Mesothelial cell of epicardium (in vitro differentiated cells): ENCODE results near the gene MMP17. TPM values are rescaled to one million over a fixed set of nuclear protein-coding genes. Genes with fewer than 3 reads are reported as not detected.

Source experiments
- DNase-seq, 2 experiments: peaks; one replicate each; pipeline ENCODE4 v3.0.0; 2021; ENCODE audit warnings: low spot score in 2 of 2; ENCODE audit not compliant: unreplicated experiment in 2 of 2
- H3K27ac Mint-ChIP-seq: 2 replicates; pipeline ENCODE4 v1.8.0; 2021; ENCODE audit warnings: mixed read lengths
- H3K27me3 Mint-ChIP-seq: 2 replicates; pipeline ENCODE4 v1.8.0; 2021; ENCODE audit warnings: low read depth, mixed read lengths
- H3K36me3 Mint-ChIP-seq: 2 replicates; pipeline ENCODE4 v1.8.0; 2021; ENCODE audit warnings: mixed read lengths
- H3K4me1 Mint-ChIP-seq: 2 replicates; pipeline ENCODE4 v1.8.0; 2021; ENCODE audit warnings: mixed read lengths
- H3K4me3 Mint-ChIP-seq: 2 replicates; pipeline ENCODE4 v1.8.0; 2021; ENCODE audit warnings: mild to moderate bottlenecking, moderate library complexity, mixed read lengths
- H3K9me3 Mint-ChIP-seq: 2 replicates; pipeline ENCODE4 v1.8.0; 2021; ENCODE audit warnings: mixed read lengths
- CTCF ChIP-seq: fragments of 200-600 bp; sonication (generic); IDR thresholded peaks from one replicate; pipeline ENCODE4 v1.5.0; 2021; ENCODE audit warnings: antibody characterized with exemption; ENCODE audit not compliant: unreplicated experiment
- total RNA-seq: library from RNA; stranded (reverse); gene quantifications from 3 replicates; pipeline ENCODE4 v1.2.1, GENCODE V29; 2021

MMP17 gene
- total RNA-seq, 1 donor from 2014 or later = 1.8 TPM

- Mint-ChIP-seq H3K36me3 (no peaks in the 10 kb centered on the region), H3K27ac (peak overlapping the region; percentile 65), H3K27me3 (peaks cover 6% of the 10 kb centered on the region), H3K4me1 (peaks cover 11% of the 10 kb centered on the region), H3K4me3 (peak overlapping the region; percentile 46), H3K9me3 (no peaks in the 10 kb centered on the region)
- DNase-seq = no peak
- no peak for TF ChIP-seq CTCF
These were observed 65.6 kb downstream of the MMP17 start for GRCh38 chr12:131893605-131894312.

- Mint-ChIP-seq H3K36me3 (no peaks in the 10 kb centered on the region), H3K27ac (peak within 1 kb of the TSS; percentile 86), H3K27me3 (peaks cover 3% of the 10 kb centered on the region), H3K4me1 (peaks cover 9% of the 10 kb centered on the region), H3K9me3 (no peaks in the 10 kb centered on the region), H3K4me3 (peak within 1 kb of the TSS; percentile 81)
- TF ChIP-seq CTCF = no peak
- peak; percentile 93 to 95 for DNase-seq
These were observed 66.2 kb downstream of the MMP17 start, which contains the start of gene ULK1 for GRCh38 chr12:131894313-131894860. TSS of gene ULK1 (plus strand) at chr12:131894622. CDS start at chr12:131895002, 380 bp downstream.

- H3K27me3 Mint-ChIP-seq = no peaks in the 10 kb centered on the region
- no peak for TF ChIP-seq CTCF
- DNase-seq = no peak
- H3K27ac Mint-ChIP-seq = peak overlapping the region; percentile 86
- no peaks in the 10 kb centered on the region for H3K9me3 Mint-ChIP-seq
- H3K36me3 Mint-ChIP-seq = no peaks in the 10 kb centered on the region
- H3K4me3 Mint-ChIP-seq = peak overlapping the region; percentile 81
- peaks cover 5% of the 10 kb centered on the region for H3K4me1 Mint-ChIP-seq
These were observed 66.9 kb downstream of the MMP17 start for GRCh38 chr12:131894981-131895639.

GRCh38 chr12:131895640-131896079 lies 67.5 kb downstream of the MMP17 start:
- Mint-ChIP-seq H3K27me3 (no peaks in the 10 kb centered on the region), H3K27ac (peak overlapping the region; percentile 86), H3K4me3 (peak overlapping the region; percentile 81), H3K4me1 (peaks cover 5% of the 10 kb centered on the region), H3K9me3 (no peaks in the 10 kb centered on the region), H3K36me3 (no peaks in the 10 kb centered on the region)
- DNase-seq = no peak
- TF ChIP-seq CTCF = no peak

GRCh38 chr12:131896080-131896810 lies 68.1 kb downstream of the MMP17 start:
- Mint-ChIP-seq H3K27me3 (no peaks in the 10 kb centered on the region), H3K4me3 (peak overlapping the region; percentile 81), H3K9me3 (no peaks in the 10 kb centered on the region), H3K36me3 (no peaks in the 10 kb centered on the region), H3K4me1 (peaks cover 5% of the 10 kb centered on the region), H3K27ac (no peak overlapping the region)
- TF ChIP-seq CTCF = no peak
- DNase-seq = peak in 1 of 2 experiments; percentile 78
